ENCODE results near the gene MATR3.
"Not testable (repeated sequence)": the region's sequence is repeated elsewhere in the genome, so short reads cannot be mapped to it uniquely, and the experiment has no call there.

The MATR3 gene

GRCh38 chr5:139299486-139299885 lies 5.9 kb downstream of the MATR3 start:
- DNase-seq, result no peak

- DNase-seq, result no peak
Observed at GRCh38 chr5:139301808-139302499, 8.4 kb downstream of the MATR3 start.

GRCh38 chr5:139304391-139305324 lies 11.1 kb downstream of the MATR3 start:
- no peak for DNase-seq

DNA sequence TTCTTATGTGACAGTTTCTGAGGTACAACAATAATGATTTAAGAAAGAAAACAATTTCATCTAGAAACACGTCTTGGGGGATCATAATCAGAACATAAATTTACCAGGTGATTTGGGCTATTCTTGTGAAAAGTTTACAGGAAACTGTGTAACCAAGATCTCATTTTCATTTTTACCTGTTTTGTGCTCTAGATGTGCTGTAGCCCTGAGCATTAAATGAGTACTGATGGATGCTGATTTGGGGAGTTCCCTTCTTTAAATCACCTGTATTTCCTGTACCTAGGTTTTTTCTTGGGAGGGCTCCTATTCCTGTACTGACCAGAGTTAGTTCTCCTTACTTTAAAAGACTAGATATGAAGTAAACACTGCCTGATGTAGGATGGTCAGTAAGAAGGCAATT lies 12.7 kb downstream of the MATR3 start:
- no peak for DNase-seq

GRCh38 chr5:139306628-139307379 lies 13.3 kb downstream of the MATR3 start:
- no peak for DNase-seq

- no peak for DNase-seq
Observed at GRCh38 chr5:139308797-139309196, 15.3 kb downstream of the MATR3 start.

- DNase-seq, result not testable (repeated sequence)
Observed at GRCh38 chr5:139310715-139311186, 17.2 kb downstream of the MATR3 start.

- DNase-seq, result no peak
Observed at GRCh38 chr5:139312075-139312474, 18.5 kb downstream of the MATR3 start.

DNA sequence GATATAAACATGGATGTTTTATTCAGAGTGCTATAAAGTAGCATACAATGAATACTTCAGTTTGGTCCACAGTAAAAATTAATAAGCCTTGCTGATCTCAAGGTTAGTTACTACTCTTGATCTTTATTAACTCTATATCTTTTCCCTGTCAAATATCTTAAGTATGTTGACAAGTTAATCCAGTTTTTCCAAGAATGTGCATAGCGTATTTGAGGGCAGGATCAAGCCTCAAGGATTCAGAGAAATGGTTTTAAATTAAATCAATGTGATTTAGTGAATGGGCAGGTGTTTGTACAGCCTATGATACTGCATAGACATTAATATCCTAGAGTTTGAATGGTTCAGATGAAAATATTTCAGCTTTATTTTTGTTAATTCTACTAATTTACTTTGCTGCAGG lies 20.7 kb downstream of the MATR3 start:
- no peak for DNase-seq

- no peak for DNase-seq
Observed at GRCh38 chr5:139315056-139315615, 21.6 kb downstream of the MATR3 start.

DNA sequence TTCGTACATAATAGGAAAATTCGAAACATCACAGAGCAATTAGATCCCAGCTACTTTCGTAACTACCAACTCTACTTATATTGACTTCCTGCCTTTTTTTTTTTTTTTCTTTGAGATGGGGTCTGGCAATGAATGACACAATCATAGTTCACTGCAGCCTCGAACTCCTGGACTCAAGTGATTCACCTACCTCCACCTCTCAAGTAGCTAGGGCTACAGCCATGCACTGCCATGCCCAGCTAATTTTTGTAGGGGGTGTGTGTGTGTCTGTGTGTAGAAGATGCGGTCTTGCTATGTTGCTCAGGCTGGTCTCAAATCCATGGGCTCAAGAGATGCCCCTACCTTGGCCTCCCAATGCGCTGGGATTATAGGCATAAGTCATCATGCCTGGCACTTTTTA lies 42.3 kb downstream of the MATR3 start:
- DNase-seq, result no peak

DNA sequence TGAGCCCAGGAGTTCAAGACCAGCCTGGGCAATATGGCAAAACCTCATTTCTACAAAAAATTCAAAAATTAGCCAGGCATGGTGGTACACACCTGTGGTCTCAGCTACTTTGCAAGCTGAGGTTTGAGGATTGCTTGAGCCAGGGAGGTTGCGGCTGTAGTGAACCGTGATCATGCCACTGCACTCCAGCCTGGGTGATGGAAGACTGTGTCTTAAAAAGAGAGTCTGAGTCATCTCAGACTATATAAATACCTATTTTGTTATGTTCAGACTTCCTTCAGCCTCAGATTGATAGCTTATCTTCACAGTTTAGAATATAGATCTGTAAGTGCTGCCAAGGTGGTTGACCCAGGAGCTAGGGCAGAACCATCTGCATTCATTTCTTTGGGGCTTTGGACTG lies 46.5 kb downstream of the MATR3 start:
- DNase-seq, result no peak

GRCh38 chr5:139341187-139341688 lies 47.7 kb downstream of the MATR3 start:
- DNase-seq, result no peak

- peak; percentile 99 for DNase-seq
Observed at GRCh38 chr5:139341689-139342422, 48.3 kb downstream of the MATR3 start, which contains the start of gene PAIP2. Gene PAIP2, plus strand, starts transcription at chr5:139341854. Its CDS starts 21,931 bp downstream, at chr5:139363785.

DNA sequence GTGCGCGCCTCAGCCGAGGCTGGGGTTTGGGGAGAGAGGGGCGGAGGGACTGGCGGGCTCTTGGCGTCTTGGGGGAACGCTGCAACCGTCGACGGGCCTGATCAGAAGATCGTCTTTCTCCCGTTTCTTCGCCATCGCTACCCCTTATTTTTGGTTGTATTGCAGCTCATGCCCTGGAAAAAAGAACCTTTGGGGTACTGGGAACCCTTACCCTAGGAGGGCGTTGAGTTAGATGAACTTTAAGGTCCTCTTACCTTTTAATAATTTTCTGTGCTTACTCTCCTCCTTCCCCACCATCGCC lies 48.8 kb downstream of the MATR3 start:
- no peak for DNase-seq

GRCh38 chr5:139343476-139343875 lies 49.9 kb downstream of the MATR3 start:
- DNase-seq, result no peak

DNA sequence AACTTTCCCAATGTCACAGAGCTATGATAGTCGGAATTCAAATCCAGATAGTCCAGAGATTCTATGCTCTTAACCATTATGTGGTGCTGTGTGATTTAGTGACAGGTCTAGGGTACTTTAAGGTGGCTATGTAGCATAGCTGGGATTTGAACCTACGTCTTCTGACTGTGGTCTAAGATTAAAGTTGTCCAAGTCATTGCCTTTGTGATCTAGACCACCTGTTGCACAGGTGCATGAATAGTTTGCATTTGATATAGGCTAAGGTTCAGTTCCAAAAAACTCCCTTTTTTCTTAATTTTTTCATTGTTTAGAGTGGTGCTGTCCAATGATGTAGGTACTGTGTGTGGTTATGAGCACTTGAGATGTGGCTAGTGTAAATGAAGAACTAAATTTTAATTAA lies 50.6 kb downstream of the MATR3 start:
- no peak for DNase-seq

DNA sequence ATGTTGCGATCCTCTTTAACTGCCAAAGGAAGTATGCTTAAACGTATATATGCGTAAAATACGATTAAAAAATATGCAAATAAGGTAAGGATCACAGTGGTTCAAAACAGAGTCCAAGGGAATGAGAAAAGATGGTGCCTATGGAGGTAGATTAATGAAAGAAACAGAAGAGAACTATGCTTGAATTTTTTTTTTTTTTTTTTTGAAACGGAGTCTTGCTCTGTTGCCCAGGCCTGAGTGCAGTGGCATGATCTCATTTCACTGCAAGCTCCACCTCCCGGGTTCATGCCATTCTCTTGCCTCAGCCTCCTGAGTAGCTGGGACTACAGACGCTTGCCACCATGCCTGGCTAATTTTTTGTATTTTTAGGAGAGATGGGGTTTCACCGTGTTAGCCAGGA lies 51.9 kb downstream of the MATR3 start:
- DNase-seq, result not testable (repeated sequence)

DNA sequence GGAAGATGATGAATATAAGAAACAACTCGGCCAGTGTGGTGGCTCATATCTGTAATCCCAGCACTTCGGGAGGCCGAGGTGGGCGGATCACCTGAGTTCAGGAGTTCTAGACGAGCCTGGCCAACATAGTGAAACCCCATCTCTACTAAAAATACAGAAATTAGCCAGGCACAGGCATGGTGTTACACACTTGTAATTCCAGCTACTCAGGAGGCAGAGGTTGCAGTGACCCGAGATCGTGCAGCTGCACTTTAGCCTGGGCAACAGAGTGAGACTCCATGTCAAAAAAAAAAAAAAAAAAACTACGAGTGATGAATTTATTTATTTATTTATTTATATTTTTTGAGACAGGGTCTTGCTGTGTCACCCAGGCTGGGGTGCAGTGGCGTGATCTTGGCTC lies 54.3 kb downstream of the MATR3 start:
- DNase-seq, result not testable (repeated sequence)

DNA sequence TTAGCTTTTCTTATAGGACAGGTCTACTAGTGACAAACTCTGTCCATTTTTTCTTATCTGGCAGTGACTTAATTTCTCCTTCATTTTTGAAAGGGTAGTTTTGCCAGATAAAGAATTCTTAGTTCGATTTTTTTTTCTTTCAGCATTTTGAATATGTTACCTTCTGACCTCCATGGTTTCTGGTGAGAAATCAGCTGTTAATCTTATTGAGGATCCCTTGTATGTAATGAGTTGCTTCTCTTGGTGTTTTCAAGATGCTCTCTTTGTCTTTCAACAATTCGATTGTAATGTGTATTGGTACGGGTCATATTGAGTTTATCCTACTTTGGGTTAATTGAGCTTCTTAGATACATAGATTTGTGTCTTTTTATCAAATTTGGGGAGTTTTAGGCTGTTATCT lies 60.6 kb downstream of the MATR3 start:
- DNase-seq, result no peak

DNA sequence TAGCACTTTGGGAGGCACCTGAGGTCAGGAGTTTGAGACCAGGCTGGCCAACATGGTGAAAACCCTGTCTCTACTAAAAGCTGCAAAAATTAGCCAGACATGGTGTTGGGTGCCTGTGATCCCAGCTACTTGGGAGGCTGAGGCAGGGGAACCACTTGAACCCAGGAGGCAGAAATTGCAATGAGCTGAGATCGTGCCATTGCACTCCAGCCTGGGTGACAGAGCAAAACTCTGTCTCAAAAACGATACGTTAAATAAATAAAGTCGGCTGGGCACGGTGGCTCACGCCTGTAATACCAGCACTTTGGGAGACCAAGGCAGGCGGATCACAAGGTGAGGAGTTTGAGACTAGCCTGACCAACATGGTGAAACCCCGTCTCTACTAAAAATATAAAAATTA lies 62.4 kb downstream of the MATR3 start:
- DNase-seq, result not testable (repeated sequence)

- DNase-seq, result no peak
Observed at GRCh38 chr5:139358064-139358463, 64.5 kb downstream of the MATR3 start.
